ENCODE data around the gene DNAAF1. TPM values are rescaled to one million over a fixed set of nuclear protein-coding genes. Genes with fewer than 3 reads are reported as not detected.

DNAAF1 gene
- total and polyA plus RNA-seq, 2 of the 8 experiments (the other 6 are each of a cell fraction or from before 2014, with no cell fraction given), result 0.09 to 0.15 TPM

DNA sequence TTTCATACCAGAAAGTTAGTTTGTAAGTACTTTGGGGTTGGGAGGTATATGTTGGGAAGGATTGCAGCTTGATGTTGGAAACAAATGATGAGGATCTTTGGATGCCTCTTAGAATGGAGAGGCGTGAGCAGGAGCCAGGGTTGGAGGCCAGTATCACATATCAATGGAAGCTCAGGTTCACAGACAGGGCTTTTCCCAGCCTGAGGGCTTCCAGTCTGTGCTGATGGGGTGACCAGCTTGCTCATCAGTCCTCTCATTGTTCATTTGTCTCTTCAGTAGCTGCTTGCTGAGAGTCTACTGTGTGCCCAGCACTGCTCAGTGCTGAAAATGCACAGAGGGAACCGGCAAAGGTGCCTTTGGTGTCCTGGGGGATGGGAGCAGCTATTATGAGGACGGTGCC, 5.8 kb downstream of the DNAAF1 start (continued):
- TF ChIP-seq, protein P1, sequence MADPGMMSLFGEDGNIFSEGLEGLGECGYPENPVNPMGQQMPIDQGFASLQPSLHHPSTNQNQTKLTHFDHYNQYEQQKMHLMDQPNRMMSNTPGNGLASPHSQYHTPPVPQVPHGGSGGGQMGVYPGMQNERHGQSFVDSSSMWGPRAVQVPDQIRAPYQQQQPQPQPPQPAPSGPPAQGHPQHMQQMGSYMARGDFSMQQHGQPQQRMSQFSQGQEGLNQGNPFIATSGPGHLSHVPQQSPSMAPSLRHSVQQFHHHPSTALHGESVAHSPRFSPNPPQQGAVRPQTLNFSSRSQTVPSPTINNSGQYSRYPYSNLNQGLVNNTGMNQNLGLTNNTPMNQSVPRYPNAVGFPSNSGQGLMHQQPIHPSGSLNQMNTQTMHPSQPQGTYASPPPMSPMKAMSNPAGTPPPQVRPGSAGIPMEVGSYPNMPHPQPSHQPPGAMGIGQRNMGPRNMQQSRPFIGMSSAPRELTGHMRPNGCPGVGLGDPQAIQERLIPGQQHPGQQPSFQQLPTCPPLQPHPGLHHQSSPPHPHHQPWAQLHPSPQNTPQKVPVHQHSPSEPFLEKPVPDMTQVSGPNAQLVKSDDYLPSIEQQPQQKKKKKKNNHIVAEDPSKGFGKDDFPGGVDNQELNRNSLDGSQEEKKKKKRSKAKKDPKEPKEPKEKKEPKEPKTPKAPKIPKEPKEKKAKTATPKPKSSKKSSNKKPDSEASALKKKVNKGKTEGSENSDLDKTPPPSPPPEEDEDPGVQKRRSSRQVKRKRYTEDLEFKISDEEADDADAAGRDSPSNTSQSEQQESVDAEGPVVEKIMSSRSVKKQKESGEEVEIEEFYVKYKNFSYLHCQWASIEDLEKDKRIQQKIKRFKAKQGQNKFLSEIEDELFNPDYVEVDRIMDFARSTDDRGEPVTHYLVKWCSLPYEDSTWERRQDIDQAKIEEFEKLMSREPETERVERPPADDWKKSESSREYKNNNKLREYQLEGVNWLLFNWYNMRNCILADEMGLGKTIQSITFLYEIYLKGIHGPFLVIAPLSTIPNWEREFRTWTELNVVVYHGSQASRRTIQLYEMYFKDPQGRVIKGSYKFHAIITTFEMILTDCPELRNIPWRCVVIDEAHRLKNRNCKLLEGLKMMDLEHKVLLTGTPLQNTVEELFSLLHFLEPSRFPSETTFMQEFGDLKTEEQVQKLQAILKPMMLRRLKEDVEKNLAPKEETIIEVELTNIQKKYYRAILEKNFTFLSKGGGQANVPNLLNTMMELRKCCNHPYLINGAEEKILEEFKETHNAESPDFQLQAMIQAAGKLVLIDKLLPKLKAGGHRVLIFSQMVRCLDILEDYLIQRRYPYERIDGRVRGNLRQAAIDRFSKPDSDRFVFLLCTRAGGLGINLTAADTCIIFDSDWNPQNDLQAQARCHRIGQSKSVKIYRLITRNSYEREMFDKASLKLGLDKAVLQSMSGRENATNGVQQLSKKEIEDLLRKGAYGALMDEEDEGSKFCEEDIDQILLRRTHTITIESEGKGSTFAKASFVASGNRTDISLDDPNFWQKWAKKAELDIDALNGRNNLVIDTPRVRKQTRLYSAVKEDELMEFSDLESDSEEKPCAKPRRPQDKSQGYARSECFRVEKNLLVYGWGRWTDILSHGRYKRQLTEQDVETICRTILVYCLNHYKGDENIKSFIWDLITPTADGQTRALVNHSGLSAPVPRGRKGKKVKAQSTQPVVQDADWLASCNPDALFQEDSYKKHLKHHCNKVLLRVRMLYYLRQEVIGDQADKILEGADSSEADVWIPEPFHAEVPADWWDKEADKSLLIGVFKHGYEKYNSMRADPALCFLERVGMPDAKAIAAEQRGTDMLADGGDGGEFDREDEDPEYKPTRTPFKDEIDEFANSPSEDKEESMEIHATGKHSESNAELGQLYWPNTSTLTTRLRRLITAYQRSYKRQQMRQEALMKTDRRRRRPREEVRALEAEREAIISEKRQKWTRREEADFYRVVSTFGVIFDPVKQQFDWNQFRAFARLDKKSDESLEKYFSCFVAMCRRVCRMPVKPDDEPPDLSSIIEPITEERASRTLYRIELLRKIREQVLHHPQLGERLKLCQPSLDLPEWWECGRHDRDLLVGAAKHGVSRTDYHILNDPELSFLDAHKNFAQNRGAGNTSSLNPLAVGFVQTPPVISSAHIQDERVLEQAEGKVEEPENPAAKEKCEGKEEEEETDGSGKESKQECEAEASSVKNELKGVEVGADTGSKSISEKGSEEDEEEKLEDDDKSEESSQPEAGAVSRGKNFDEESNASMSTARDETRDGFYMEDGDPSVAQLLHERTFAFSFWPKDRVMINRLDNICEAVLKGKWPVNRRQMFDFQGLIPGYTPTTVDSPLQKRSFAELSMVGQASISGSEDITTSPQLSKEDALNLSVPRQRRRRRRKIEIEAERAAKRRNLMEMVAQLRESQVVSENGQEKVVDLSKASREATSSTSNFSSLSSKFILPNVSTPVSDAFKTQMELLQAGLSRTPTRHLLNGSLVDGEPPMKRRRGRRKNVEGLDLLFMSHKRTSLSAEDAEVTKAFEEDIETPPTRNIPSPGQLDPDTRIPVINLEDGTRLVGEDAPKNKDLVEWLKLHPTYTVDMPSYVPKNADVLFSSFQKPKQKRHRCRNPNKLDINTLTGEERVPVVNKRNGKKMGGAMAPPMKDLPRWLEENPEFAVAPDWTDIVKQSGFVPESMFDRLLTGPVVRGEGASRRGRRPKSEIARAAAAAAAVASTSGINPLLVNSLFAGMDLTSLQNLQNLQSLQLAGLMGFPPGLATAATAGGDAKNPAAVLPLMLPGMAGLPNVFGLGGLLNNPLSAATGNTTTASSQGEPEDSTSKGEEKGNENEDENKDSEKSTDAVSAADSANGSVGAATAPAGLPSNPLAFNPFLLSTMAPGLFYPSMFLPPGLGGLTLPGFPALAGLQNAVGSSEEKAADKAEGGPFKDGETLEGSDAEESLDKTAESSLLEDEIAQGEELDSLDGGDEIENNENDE (IDR thresholded peaks at IDR 0.05; ENCODE audit: insufficient replicate concordance, low read length), result no peak
- TF ChIP-seq CHD2 (IDR thresholded peaks at IDR 0.05; ENCODE audit: low read length) (no peak), POLR2AphosphoS5 (IDR thresholded peaks at IDR 0.05; ENCODE audit: low read depth, low read length) (no peak)
- TF ChIP-seq, protein P2, sequence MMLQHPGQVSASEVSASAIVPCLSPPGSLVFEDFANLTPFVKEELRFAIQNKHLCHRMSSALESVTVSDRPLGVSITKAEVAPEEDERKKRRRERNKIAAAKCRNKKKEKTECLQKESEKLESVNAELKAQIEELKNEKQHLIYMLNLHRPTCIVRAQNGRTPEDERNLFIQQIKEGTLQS (IDR thresholded peaks at IDR 0.05; ENCODE audit: insufficient read depth, low read depth, low read length), result no peak

All from H1 (cell line).